BE2C (cell line): Measurements from ENCODE around the gene MMD.

Experiments used
- DNase-seq: peaks from one replicate; pipeline ENCODE4 v3.0.0-alpha.2; 2020
- H3K27me3 ChIP-seq: fragments of 250-450 bp; sonication (Bioruptor Pico); 2 replicates; pipeline ENCODE4 v1.5.1; 2020; ENCODE audit warnings: mild to moderate bottlenecking
- H3K36me3 ChIP-seq: fragments of 250-450 bp; sonication (Bioruptor Pico); 2 replicates; pipeline ENCODE4 v1.5.1; 2020; ENCODE audit warnings: mild to moderate bottlenecking
- H3K4me1 ChIP-seq: fragments of 250-450 bp; sonication (Bioruptor Pico); 2 replicates; pipeline ENCODE4 v1.5.1; 2020
- H3K4me3 ChIP-seq: 2 replicates; pipeline ENCODE4 v1.5.1; 2011; ENCODE audit warnings: low read depth, low read length
- H3K9me3 ChIP-seq: fragments of 250-450 bp; sonication (Bioruptor Pico); 2 replicates; pipeline ENCODE4 v1.5.1; 2020
- TF ChIP-seq, protein P1 (sequence below): IDR thresholded peaks from 2 replicates; pipeline ENCODE4 v1.5.1; 2012; ENCODE audit warnings: mild to moderate bottlenecking, low read depth, low read length

The MMD gene

DNA sequence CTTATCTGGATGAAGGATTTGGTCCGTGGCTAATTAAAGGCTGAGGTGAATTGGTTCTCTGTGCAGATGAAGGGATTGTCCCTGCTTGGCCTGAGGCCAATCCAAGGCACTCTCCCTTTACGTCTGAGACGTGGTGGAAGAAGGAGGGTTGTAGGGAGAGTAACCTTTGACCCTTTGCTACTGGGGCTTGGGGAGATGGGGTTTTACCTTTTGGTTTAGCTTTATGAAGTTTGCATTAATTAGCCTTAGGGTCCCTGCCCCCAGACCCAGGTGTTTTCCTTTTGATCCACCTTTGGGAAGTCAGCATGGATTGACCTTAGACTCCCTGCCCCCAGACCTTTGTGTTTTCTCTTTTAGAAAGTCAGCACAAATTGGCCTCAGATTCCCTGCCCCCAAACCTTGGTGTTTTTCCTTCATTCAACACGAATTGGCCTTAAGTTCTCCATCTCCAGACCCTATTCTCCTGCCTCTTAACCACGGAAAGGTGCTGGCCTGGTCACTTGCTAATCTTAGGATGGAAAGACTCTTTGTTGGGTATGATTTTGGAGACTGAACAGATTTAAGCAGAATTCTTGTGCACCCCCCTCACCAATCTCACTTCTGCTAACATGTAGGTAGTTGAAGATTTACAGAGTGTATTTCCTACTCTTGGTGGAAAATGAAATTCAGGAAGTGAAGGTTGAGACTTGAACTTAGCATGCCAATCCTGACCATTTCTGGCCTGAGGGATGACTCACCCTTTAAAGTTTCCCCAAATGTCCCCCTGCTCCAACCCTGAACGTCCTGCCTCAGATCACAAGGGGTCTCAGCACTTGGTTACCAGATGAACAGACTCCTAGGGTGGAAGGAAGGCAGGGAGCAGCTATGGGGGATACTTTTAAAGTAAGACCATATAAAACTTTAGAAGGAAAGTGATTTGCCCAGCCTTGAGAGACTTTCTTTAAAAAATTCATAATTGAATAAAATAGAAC, 23.1 kb upstream of the MMD start:
- Histone ChIP-seq H3K9me3 (no peaks in the 10 kb centered on the region), H3K4me3 (no peak overlapping the region), H3K36me3 (no peaks in the 10 kb centered on the region), H3K4me1 (peaks cover 18% of the 10 kb centered on the region), H3K27me3 (no peaks in the 10 kb centered on the region)
- TF ChIP-seq, protein P1, sequence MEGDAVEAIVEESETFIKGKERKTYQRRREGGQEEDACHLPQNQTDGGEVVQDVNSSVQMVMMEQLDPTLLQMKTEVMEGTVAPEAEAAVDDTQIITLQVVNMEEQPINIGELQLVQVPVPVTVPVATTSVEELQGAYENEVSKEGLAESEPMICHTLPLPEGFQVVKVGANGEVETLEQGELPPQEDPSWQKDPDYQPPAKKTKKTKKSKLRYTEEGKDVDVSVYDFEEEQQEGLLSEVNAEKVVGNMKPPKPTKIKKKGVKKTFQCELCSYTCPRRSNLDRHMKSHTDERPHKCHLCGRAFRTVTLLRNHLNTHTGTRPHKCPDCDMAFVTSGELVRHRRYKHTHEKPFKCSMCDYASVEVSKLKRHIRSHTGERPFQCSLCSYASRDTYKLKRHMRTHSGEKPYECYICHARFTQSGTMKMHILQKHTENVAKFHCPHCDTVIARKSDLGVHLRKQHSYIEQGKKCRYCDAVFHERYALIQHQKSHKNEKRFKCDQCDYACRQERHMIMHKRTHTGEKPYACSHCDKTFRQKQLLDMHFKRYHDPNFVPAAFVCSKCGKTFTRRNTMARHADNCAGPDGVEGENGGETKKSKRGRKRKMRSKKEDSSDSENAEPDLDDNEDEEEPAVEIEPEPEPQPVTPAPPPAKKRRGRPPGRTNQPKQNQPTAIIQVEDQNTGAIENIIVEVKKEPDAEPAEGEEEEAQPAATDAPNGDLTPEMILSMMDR: no peak
- DNase-seq: no peak

DNA sequence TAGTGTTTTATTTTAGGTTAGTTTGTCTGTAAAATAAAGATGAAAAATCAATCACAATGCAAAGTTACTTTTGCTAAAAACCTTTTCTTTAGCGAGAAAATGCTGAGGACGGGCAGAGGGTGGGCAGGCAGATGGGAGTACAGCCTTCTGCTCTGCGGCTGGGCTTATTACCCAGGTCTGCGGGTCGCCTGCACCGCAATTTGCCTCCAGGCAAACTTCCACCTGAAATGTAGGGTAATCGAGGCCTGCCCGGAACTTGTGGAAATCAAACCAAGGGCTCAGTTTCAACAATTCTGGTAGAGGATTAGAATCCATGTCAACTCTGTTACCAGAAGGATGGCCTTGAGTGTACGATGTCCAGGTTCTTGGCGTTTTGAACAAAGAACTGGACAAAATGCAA, 22.3 kb upstream of the MMD start:
- Histone ChIP-seq H3K4me3 (no peak overlapping the region), H3K9me3 (no peaks in the 10 kb centered on the region), H3K36me3 (no peaks in the 10 kb centered on the region), H3K27me3 (no peaks in the 10 kb centered on the region), H3K4me1 (peaks cover 23% of the 10 kb centered on the region)
- TF ChIP-seq, protein P1: no peak
- DNase-seq: no peak

GRCh38 chr17:55442953-55443683, 21.5 kb upstream of the MMD start:
- TF ChIP-seq, protein P1: no peak
- Histone ChIP-seq H3K4me3 (no peak overlapping the region), H3K36me3 (no peaks in the 10 kb centered on the region), H3K27me3 (no peaks in the 10 kb centered on the region), H3K9me3 (no peaks in the 10 kb centered on the region), H3K4me1 (peaks cover 23% of the 10 kb centered on the region)
- no peak for DNase-seq

- H3K9me3 ChIP-seq: no peaks in the 10 kb centered on the region
- no peaks in the 10 kb centered on the region for H3K27me3 ChIP-seq
- peaks cover 23% of the 10 kb centered on the region for H3K4me1 ChIP-seq
- H3K4me3 ChIP-seq: no peak overlapping the region
- DNase-seq: no peak
- TF ChIP-seq, protein P1: no peak
- no peaks in the 10 kb centered on the region for H3K36me3 ChIP-seq
These were observed 20.8 kb upstream of the MMD start for GRCh38 chr17:55442462-55442861.

DNA sequence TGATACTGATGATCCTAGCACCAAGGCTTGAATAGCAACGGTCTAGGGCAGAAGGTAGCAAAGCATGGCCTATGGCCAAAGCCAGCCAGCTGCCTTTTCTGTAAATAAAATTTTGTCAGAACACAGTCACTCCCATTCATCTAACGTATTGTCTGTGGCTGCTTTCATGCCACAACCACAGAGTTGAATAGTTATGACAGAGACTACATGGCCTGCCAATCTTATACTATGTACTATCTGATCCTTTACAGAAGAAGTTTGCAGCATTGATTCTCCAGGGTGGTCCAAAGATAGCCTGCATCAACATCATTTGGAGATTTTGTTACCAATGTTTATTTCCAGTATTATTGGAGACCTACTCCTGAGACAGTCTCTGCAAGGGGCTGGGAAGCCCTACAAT, 19.9 kb upstream of the MMD start:
- Histone ChIP-seq H3K27me3 (no peaks in the 10 kb centered on the region), H3K4me3 (no peak overlapping the region), H3K9me3 (no peaks in the 10 kb centered on the region), H3K4me1 (peaks cover 23% of the 10 kb centered on the region), H3K36me3 (no peaks in the 10 kb centered on the region)
- no peak for DNase-seq
- TF ChIP-seq, protein P1: no peak
